ENCODE results near the gene CNR2.

DNA sequence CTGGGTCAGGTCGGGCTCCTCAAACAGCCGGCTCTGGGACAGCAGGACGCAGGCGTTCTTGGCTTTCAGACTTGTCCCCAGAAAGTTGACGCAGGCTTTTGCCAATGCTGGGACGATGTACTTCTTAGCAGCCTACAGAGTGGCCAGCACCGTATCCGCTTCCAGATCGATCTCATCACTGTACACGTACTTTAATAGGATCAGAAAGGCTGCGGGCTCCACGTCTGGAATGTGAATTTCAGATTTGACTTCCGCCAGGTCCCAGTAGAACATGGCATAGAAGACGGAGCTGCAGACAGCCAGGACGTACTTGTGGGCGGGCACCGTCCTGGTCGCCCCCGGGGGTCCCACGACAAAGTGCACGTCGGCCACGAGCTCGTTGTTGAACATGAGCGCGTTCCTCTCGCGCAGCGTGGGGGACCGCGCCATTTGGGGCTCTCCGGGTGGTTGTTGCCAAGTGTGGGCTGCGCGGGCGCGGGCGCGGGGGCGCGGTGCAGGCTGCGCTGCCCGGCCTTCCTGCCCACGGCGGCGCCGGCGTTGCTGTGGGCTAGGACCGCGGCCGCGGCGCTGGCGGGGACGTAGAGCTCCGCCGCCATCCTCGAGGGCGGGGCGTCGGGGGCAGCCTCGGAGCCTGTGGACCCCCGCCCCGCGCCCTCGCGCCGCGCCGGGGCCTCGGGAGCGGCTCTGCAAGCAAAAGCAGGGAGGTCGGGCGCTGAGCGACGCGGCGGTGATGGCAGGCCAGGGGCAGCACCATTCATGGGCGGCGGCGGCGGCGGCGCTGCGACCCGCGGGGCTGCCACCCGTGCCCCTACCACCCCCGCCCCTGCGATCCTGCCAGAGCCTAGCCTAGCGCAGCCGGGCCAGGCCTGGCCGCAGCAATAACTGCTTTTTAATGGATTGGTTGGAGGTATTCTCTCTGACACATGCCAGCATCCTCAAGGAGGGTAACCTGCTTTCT, 10.6 kb downstream of the CNR2 start:
- TF ChIP-seq CTCF (IDR thresholded peaks at IDR 0.05; ENCODE audit: low read length) (no peak), EZH2phosphoT487 (IDR thresholded peaks at IDR 0.05; ENCODE audit: low read length) (no peak), EZH2 (optimal IDR thresholded peaks at IDR 0.05; ENCODE audit: low read depth, low read length) (no peak)
